H1 (cell line): ENCODE measurements around the gene FGF12. TPM values are rescaled to one million over a fixed set of nuclear protein-coding genes. Genes with fewer than 3 reads are reported as not detected.

Source experiments
- CTCF ChIA-PET: fragments of 300-600 bp; sonication (Branson Sonifier 250); formaldehyde crosslinking; loops from one replicate; lab custom pipeline; 2021; ENCODE audit not compliant: partially characterized antibody; lab: Charles Lee
- POLR2A ChIA-PET: fragments of 300-600 bp; sonication (Branson Sonifier 250); formaldehyde crosslinking; loops from one replicate; lab custom pipeline; 2021; ENCODE audit warnings: inconsistent platforms; ENCODE audit not compliant: partially characterized antibody; lab: Charles Lee
- DNase-seq, 2 experiments: peaks; one replicate each; pipeline versions ENCODE4 v3.0.0 to v3.0.0-alpha.2; 2010 to 2022; ENCODE audit warnings: low spot score in 2 of 2, low read depth in 1 of 2, mixed read lengths in 1 of 2
- FAIRE-seq: peaks from 2 replicates; lab custom pipeline; 2011; peaks lifted over from hg19 to GRCh38; lab: Jason Lieb, UNC
- H2AFZ ChIP-seq: 2 replicates; pipeline ENCODE4 v1.8.1; 2012; ENCODE audit warnings: low read length, inconsistent platforms
- H2AK5ac ChIP-seq: 2 replicates; pipeline ENCODE4 v1.6.1; 2013; ENCODE audit warnings: low read depth, low read length
- H2BK120ac ChIP-seq: replicated peaks from 2 replicates; pipeline ENCODE3; 2013; ENCODE audit warnings: low read depth, low read length, inconsistent platforms
- H2BK12ac ChIP-seq: 2 replicates; pipeline ENCODE4 v1.6.1; 2013; ENCODE audit warnings: low read depth, low read length
- H2BK15ac ChIP-seq: 2 replicates; pipeline ENCODE4 v1.6.1; 2013; ENCODE audit warnings: low read length
- H2BK20ac ChIP-seq: 2 replicates; pipeline ENCODE4 v1.6.1; 2013; ENCODE audit warnings: low read length
- H2BK5ac ChIP-seq: 2 replicates; pipeline ENCODE4 v1.6.1; 2013; ENCODE audit warnings: low read depth, low read length
- H3K14ac ChIP-seq: 2 replicates; pipeline ENCODE4 v1.6.1; 2013; ENCODE audit warnings: inconsistent platforms; ENCODE audit not compliant: insufficient read length
- H3K18ac ChIP-seq: 2 replicates; pipeline ENCODE4 v1.6.1; 2013; ENCODE audit warnings: low read length; ENCODE audit errors: extremely low read depth
- H3K23ac ChIP-seq: 2 replicates; pipeline ENCODE4 v1.6.1; 2013; ENCODE audit warnings: inconsistent platforms; ENCODE audit not compliant: insufficient read length
- H3K23me2 ChIP-seq: 2 replicates; pipeline ENCODE4 v1.6.1; 2013; ENCODE audit warnings: low read depth, low read length
- H3K27ac ChIP-seq: 2 replicates; pipeline ENCODE4 v1.6.1; 2011; ENCODE audit warnings: low read depth, low read length, inconsistent platforms
- H3K27me3 ChIP-seq, 4 experiments: replicated peaks in 1 of 4; 1 replicate in 1 of 4; 2 replicates in 3 of 4; pipeline versions ENCODE4 v1.6.1 to v1.8.1; 2011 to 2013; ENCODE audit warnings: low read length in 3 of 4, mild to moderate bottlenecking in 3 of 4, inconsistent platforms in 2 of 4, mixed read lengths in 2 of 4, moderate library complexity in 1 of 4; ENCODE audit not compliant: control insufficient read depth in 3 of 4, insufficient read depth in 3 of 4; ENCODE audit errors: extremely low read depth in 1 of 4
- H3K36me3 ChIP-seq, 4 experiments: 2 replicates each; pipeline versions ENCODE4 v1.6.1 to v1.8.1; 2011 to 2013; ENCODE audit warnings: mild to moderate bottlenecking in 4 of 4, low read length in 3 of 4, moderate library complexity in 2 of 4, control low read depth in 1 of 4, inconsistent platforms in 1 of 4; ENCODE audit not compliant: insufficient read depth in 4 of 4, control insufficient read depth in 2 of 4
- H3K4ac ChIP-seq: replicated peaks from 2 replicates; pipeline ENCODE3; 2013; ENCODE audit warnings: low read length, low read depth, mixed read lengths, inconsistent platforms; ENCODE audit not compliant: insufficient read length
- H3K4me1 ChIP-seq, 4 experiments: replicated peaks in 1 of 4; 1 replicate in 1 of 4; 2 replicates in 3 of 4; pipeline versions ENCODE4 v1.6.1 to v1.8.1; 2011 to 2013; ENCODE audit warnings: low read length in 3 of 4, inconsistent platforms in 2 of 4, mixed read lengths in 1 of 4; ENCODE audit not compliant: insufficient read depth in 4 of 4, control insufficient read depth in 3 of 4
- H3K4me2 ChIP-seq, 2 experiments: 2 replicates each; pipeline versions ENCODE4 v1.6.1 to v1.8.1; 2011 to 2013; ENCODE audit warnings: low read depth in 2 of 2, low read length in 2 of 2, control low read depth in 1 of 2, inconsistent platforms in 1 of 2, mild to moderate bottlenecking in 1 of 2; ENCODE audit not compliant: insufficient read depth in 1 of 2
- H3K4me3 ChIP-seq, 4 experiments: fragments of 200-600, 300-600 bp in 1 of 4; sonication (generic), shearing (Covaris generic), sonication (Bioruptor Twin) in 1 of 4; 2 replicates each; pipeline versions ENCODE4 v1.5.1 to v1.8.1; 2011 to 2016; ENCODE audit warnings: low read length in 4 of 4, low read depth in 3 of 4, control low read depth in 2 of 4, inconsistent platforms in 2 of 4, mild to moderate bottlenecking in 2 of 4, mixed read lengths in 1 of 4, moderate library complexity in 1 of 4; ENCODE audit not compliant: insufficient read depth in 2 of 4; ENCODE audit errors: extremely low read depth in 1 of 4
- H3K56ac ChIP-seq: replicated peaks from 2 replicates; pipeline ENCODE3; 2013; ENCODE audit warnings: low read depth, mild to moderate bottlenecking, mixed read lengths, low read length, inconsistent platforms; ENCODE audit not compliant: insufficient read length
- H3K79me1 ChIP-seq: 2 replicates; pipeline ENCODE4 v1.6.1; 2013; ENCODE audit warnings: low read depth, low read length, control low read depth
- H3K79me2 ChIP-seq, 2 experiments: 2 replicates each; pipeline versions ENCODE4 v1.6.1 to v1.8.1; 2012 to 2013; ENCODE audit warnings: low read length in 2 of 2, mild to moderate bottlenecking in 2 of 2, inconsistent platforms in 1 of 2; ENCODE audit not compliant: insufficient read depth in 2 of 2, control insufficient read depth in 1 of 2
- H3K9ac ChIP-seq, 4 experiments: replicated peaks in 1 of 4; 1 replicate in 1 of 4; 2 replicates in 3 of 4; pipeline versions ENCODE4 v1.6.1 to v1.8.1; 2011 to 2013; ENCODE audit warnings: low read depth in 3 of 4, low read length in 3 of 4, control low read depth in 2 of 4, mild to moderate bottlenecking in 2 of 4, moderate library complexity in 2 of 4, inconsistent platforms in 1 of 4; ENCODE audit errors: extremely low read depth in 1 of 4
- H3K9me3 ChIP-seq, 2 experiments: 2 replicates each; pipeline versions ENCODE4 v1.6.1 to v1.8.1; 2012 to 2013; ENCODE audit warnings: mild to moderate bottlenecking in 2 of 2, moderate library complexity in 2 of 2, control low read depth in 1 of 2, inconsistent platforms in 1 of 2, low read depth in 1 of 2, low read length in 1 of 2, mixed read lengths in 1 of 2; ENCODE audit not compliant: insufficient read depth in 2 of 2
- H4K20me1 ChIP-seq, 2 experiments: replicated peaks in 1 of 2; 2 replicates each; pipeline versions ENCODE3 to v1.8.1; 2011 to 2013; ENCODE audit warnings: inconsistent platforms in 2 of 2, low read length in 2 of 2, mild to moderate bottlenecking in 1 of 2; ENCODE audit not compliant: insufficient read depth in 2 of 2, control insufficient read depth in 1 of 2
- H4K5ac ChIP-seq: 2 replicates; pipeline ENCODE4 v1.6.1; 2013; ENCODE audit warnings: low read length, low read depth, mixed read lengths, inconsistent platforms; ENCODE audit not compliant: insufficient read length
- H4K8ac ChIP-seq: 2 replicates; pipeline ENCODE4 v1.8.0; 2013; ENCODE audit warnings: mild to moderate bottlenecking, moderate library complexity, low read length, inconsistent platforms; ENCODE audit not compliant: insufficient read depth; ENCODE audit errors: extremely low read depth
- H4K91ac ChIP-seq: replicated peaks from 2 replicates; pipeline ENCODE3; 2013; ENCODE audit warnings: low read length, mixed read lengths, inconsistent platforms; ENCODE audit not compliant: insufficient read length
- ATF2 ChIP-seq: IDR thresholded peaks from 2 replicates; pipeline ENCODE4 v1.6.1; 2012; ENCODE audit warnings: low read length, inconsistent platforms
- BACH1 ChIP-seq: IDR thresholded peaks from 2 replicates; pipeline ENCODE4 v1.6.1; 2012; ENCODE audit warnings: low read length, improper control_type of control experiment
- CBX8 ChIP-seq: fragments of 300-800, 300-1000 bp; sonication (generic); IDR thresholded peaks from 2 replicates; pipeline ENCODE4 v1.7.1; 2016; ENCODE audit warnings: low read depth, low read length, borderline replicate concordance
- CHD2 ChIP-seq: IDR thresholded peaks from 2 replicates; pipeline ENCODE4 v1.6.1; 2012; ENCODE audit warnings: low read length, improper control_type of control experiment
- EP300 ChIP-seq, 2 experiments: IDR thresholded peaks; 1 replicate in 1 of 2; 2 replicates in 1 of 2; pipeline ENCODE4 v1.6.1; 2011 to 2012; ENCODE audit warnings: low read depth in 2 of 2, low read length in 2 of 2, mild to moderate bottlenecking in 2 of 2, borderline replicate concordance in 1 of 2, inconsistent platforms in 1 of 2, moderate library complexity in 1 of 2
- EZH2 ChIP-seq: fragments of 200-600 bp; sonication (generic); IDR thresholded peaks from 2 replicates; pipeline ENCODE4 v1.7.1; 2012; ENCODE audit warnings: low read depth, mild to moderate bottlenecking, moderate library complexity, low read length, inconsistent platforms; ENCODE audit not compliant: severe bottlenecking
- HDAC6 ChIP-seq: IDR thresholded peaks from one replicate; pipeline ENCODE4 v1.7.1; 2012; ENCODE audit warnings: low read depth, mild to moderate bottlenecking, inconsistent platforms, low read length, moderate library complexity
- PHF8 ChIP-seq: fragments of 200-600 bp; sonication (generic); conservative IDR thresholded peaks from 2 replicates; pipeline ENCODE4 v1.7.1; 2012; ENCODE audit warnings: low read depth, mild to moderate bottlenecking, inconsistent platforms, low read length, moderate library complexity
- POLR2AphosphoS5 ChIP-seq: IDR thresholded peaks from 2 replicates; pipeline ENCODE4 v1.6.1; 2011; ENCODE audit warnings: low read depth, low read length
- RNF2 ChIP-seq: fragments of 200-900, 300-1000 bp; sonication (generic); IDR thresholded peaks from 2 replicates; pipeline ENCODE4 v1.7.1; 2016; ENCODE audit warnings: borderline replicate concordance, low read depth, mild to moderate bottlenecking, antibody characterized with exemption, low read length; ENCODE audit not compliant: poor library complexity, severe bottlenecking; ENCODE audit errors: missing control alignments
- SP4 ChIP-seq: IDR thresholded peaks from 2 replicates; pipeline ENCODE4 v1.6.1; 2012; ENCODE audit warnings: low read length, inconsistent platforms
- TBP ChIP-seq: IDR thresholded peaks from 2 replicates; pipeline ENCODE4 v1.6.1; 2011; ENCODE audit warnings: low read depth, low read length, improper control_type of control experiment
- YY1 ChIP-seq: IDR thresholded peaks from 2 replicates; pipeline ENCODE4 v1.6.1; 2011; ENCODE audit warnings: low read depth, mild to moderate bottlenecking, low read length
- polyA plus RNA-seq, 7 experiments: library from polyadenylated mRNA; depleted of rRNA in 3 of 7; stranded (reverse) in 5 of 7; unstranded in 2 of 7; fragments of >200 nt in 5 of 7; fragments of 200-250 nt in 2 of 7; gene quantifications; 1 replicate in 5 of 7; 2 replicates in 1 of 7; 4 replicates in 1 of 7; pipeline versions ENCODE4 v1.2.1 to v1.2.3, GENCODE V29; 2011 to 2013; ENCODE audit warnings: missing spikeins in 2 of 7, mixed read lengths in 2 of 7
- total RNA-seq: library from RNA; stranded (reverse); fragmentation: NEBNext Ultra II Directional; extraction: Animal tissue kit (Norgen Biotek cat#: 25700); gene quantifications from 2 replicates; pipeline ENCODE4 v1.2.1, GENCODE V29; 2021

Gene FGF12
- total and polyA plus RNA-seq, 2 of the 8 experiments (the other 6 are each of a cell fraction or from before 2014, with no cell fraction given) = 4.1 to 16.6 TPM

GRCh38 chr3:192564611-192565010, 162.7 kb downstream of the FGF12 start:
- Histone ChIP-seq H2AK5ac (no peak overlapping the region), H3K79me2 (no peaks in the 10 kb centered on the region), H2BK12ac (no peak overlapping the region), H4K91ac (no peak overlapping the region), H2BK5ac (no peak overlapping the region), H3K23ac (no peak overlapping the region), H2AFZ (0 out of 2 replicates have a peak overlapping the region, but pooled peaks have one; percentile 39), H4K8ac (no peak overlapping the region), H4K20me1 (no peaks in the 10 kb centered on the region), H2BK120ac (no peak overlapping the region), H4K5ac (no peak overlapping the region), H3K18ac (no peak overlapping the region), H3K9ac (no peak overlapping the region), H3K27ac (no peak overlapping the region), H2BK15ac (no peak overlapping the region), H3K4me1 (no peaks in the 10 kb centered on the region), H3K9me3 (no peaks in the 10 kb centered on the region), H3K4me2 (no peak overlapping the region), H3K14ac (no peak overlapping the region), H3K4me3 (no peak overlapping the region), H3K4ac (no peak overlapping the region), H3K36me3 (no peaks in the 10 kb centered on the region), H2BK20ac (no peak overlapping the region), H3K27me3 (no peaks in the 10 kb centered on the region), H3K23me2 (no peaks in the 10 kb centered on the region), H3K79me1 (no peaks in the 10 kb centered on the region), H3K56ac (no peak overlapping the region)
- ChIA-PET POLR2A (no interaction called here), CTCF (interaction anchor here (0.7 to 7.8 kb wide), 10 partner anchors 10 to 254 kb away, joined by 3 to 77 read pairs (median 6); no protein-coding TSS in a partner anchor)
- no peak for TF ChIP-seq RNF2
- TF ChIP-seq PHF8 = no peak
- TF ChIP-seq CBX8 = no peak
- no peak for TF ChIP-seq CHD2
- no peak for TF ChIP-seq TBP
- TF ChIP-seq HDAC6 = no peak
- TF ChIP-seq YY1 = no peak
- TF ChIP-seq POLR2AphosphoS5 = no peak
- no peak for TF ChIP-seq EZH2
- no peak for TF ChIP-seq BACH1
- TF ChIP-seq SP4 = no peak
- no peak for TF ChIP-seq ATF2
- no peak for TF ChIP-seq EP300 (IDR thresholded peaks at IDR 0.05; ENCODE audit: borderline replicate concordance in 1 of 2, low read depth in 2 of 2, low read length in 2 of 2)
- FAIRE-seq = no peak
- DNase-seq = no peak
